Activated CD4-positive, alpha-beta T cell treated with anti-CD3 and anti-CD28 coated beads for 24 hours (primary cell): ENCODE measurements around the gene OBP2A.

Experiments used
- DNase-seq, 2 donors: peaks; one replicate each; pipeline ENCODE4 v3.0.0-alpha.2; 2020; ENCODE audit warnings: low read depth in 2 of 2

The OBP2A gene

GRCh38 chr9:135579356-135579755 is 33.4 kb downstream of the OBP2A start:
- DNase-seq: no peak

- DNase-seq: no peak
These were observed 34.1 kb downstream of the OBP2A start for GRCh38 chr9:135579889-135580660.

- no peak for DNase-seq
These were observed 34.9 kb downstream of the OBP2A start for GRCh38 chr9:135580664-135581380.

- no peak for DNase-seq
These were observed 35.9 kb downstream of the OBP2A start for GRCh38 chr9:135581636-135582426.

- no peak for DNase-seq
These were observed 36.6 kb downstream of the OBP2A start for GRCh38 chr9:135582541-135582940.

- no peak for DNase-seq
These were observed 37.2 kb downstream of the OBP2A start for GRCh38 chr9:135582966-135583687.

- DNase-seq: no peak
These were observed 37.7 kb downstream of the OBP2A start for GRCh38 chr9:135583688-135584011.

- DNase-seq: no peak
These were observed 38.4 kb downstream of the OBP2A start for GRCh38 chr9:135584371-135584770.

- DNase-seq: no peak
These were observed 39.0 kb downstream of the OBP2A start for GRCh38 chr9:135584934-135585333.

- DNase-seq: no peak
These were observed 40.7 kb downstream of the OBP2A start for GRCh38 chr9:135586601-135587109.

- no peak for DNase-seq
These were observed 41.7 kb downstream of the OBP2A start for GRCh38 chr9:135587658-135588057.

- DNase-seq: no peak
These were observed 42.4 kb downstream of the OBP2A start for GRCh38 chr9:135588371-135588770.

- no peak for DNase-seq
These were observed 43.1 kb downstream of the OBP2A start for GRCh38 chr9:135588886-135589595.

- DNase-seq: no peak
These were observed 43.9 kb downstream of the OBP2A start for GRCh38 chr9:135589596-135590485.

GRCh38 chr9:135590486-135591079 is 44.7 kb downstream of the OBP2A start:
- DNase-seq: no peak

GRCh38 chr9:135591506-135592330 is 45.8 kb downstream of the OBP2A start:
- DNase-seq: no peak

- no peak for DNase-seq
These were observed 46.3 kb downstream of the OBP2A start for GRCh38 chr9:135592331-135592590.

- no peak for DNase-seq
These were observed 46.7 kb downstream of the OBP2A start for GRCh38 chr9:135592625-135593024.

- no peak for DNase-seq
These were observed 50.3 kb downstream of the OBP2A start for GRCh38 chr9:135596211-135596610.
